ENCODE data around the gene MANEA. TPM values are rescaled to one million over a fixed set of nuclear protein-coding genes. Genes with fewer than 3 reads are reported as not detected.

Gene MANEA
- total RNA-seq, 2 donors from 2014 or later = 13.4 to 18.6 TPM

DNA sequence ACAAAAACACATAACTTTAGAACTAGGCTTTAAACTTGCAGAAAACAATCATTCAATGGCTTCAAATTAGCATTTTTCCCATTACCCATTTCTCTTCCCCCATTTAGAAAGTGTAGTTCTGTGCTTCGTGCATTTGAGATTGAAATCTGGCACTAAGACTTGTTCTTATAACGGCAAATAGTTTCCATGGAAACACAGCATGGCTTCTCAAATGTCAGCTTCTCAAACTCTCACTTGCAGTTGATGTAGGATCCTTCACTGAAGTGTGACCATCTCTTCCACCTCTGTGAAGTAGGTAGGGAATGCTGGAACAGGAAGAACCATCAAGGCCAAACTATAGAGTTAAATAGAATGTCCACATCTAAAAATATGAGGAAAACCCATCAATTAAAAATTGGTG lies 52.2 kb downstream of the MANEA start:
- ATAC-seq (replicated peaks) = no peak
- Mint-ChIP-seq H3K9me3 (peaks cover 4% of the 10 kb centered on the region), H3K36me3 (ENCODE audit: low read depth) (no peaks in the 10 kb centered on the region), H3K27ac (no peak overlapping the region), H3K4me3 (no peak overlapping the region), H3K27me3 (peaks cover 5% of the 10 kb centered on the region), H3K4me1 (no peaks in the 10 kb centered on the region)

DNA sequence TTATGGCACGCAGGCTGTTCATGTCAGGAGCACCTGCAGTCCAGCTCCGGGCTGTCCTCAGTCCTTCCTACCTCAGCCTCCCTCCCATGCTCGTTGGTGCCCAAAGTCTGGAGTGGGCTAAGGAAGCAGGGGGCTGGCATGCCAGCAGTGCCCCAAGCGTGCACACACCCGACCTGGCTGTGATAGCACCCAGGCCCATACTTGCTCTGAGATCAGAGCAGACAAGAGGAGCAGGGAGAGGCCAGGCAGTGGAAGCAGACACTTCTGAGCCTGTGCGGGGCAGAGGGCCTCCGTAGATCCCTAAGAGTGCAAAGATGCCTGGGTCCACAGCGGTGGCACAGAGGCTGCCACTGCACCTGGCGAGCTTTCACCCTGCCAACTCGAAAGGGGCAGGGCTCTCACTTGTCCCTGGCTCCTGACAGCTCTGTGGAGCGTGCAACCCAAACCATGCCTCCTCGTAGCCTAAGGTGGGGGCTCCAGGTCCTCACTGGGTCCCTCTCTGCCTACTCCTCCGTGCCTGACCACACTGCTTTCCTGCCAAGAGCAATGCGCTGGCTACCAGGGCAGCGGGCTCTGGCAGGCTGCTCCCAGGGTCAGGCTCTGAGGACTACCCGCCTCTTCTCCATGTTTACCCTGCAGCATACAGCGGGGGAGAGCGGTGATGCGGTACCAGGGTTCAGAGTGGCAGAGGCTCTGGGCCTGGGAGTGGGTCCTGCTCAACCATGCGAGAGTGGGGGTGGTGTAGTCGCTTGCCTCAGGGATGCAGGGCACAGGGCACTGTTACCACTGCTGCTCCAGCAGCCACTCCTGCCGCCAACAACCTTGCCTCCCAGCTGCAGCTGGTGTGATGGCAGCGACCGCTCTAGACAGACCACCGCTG lies 59.5 kb downstream of the MANEA start:
- Mint-ChIP-seq H3K9me3 (peaks cover 4% of the 10 kb centered on the region), H3K4me3 (no peak overlapping the region), H3K27ac (no peak overlapping the region), H3K27me3 (no peaks in the 10 kb centered on the region), H3K4me1 (no peaks in the 10 kb centered on the region), H3K36me3 (ENCODE audit: low read depth) (no peaks in the 10 kb centered on the region)
- ATAC-seq (replicated peaks) = no peak

DNA sequence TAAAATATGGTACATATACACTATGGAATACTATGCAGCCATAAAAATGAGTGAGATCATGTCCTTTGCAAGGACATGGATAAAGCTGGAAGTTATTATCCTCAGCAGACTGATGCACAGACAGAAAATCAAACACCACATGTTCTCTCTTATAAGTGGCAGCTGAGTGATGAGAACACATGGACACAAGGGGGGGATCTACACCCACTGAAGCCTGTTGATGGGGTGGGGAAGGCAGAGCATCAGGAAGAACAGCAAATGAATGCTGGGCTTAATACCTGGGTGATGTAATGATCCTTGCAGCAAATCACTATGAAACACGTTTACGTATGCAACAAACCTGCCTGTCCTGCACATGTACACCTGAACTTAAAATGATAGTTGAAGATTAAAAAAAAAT lies 71.3 kb downstream of the MANEA start:
- Mint-ChIP-seq H3K27ac (no peak overlapping the region), H3K4me3 (no peak overlapping the region), H3K9me3 (peaks cover 3% of the 10 kb centered on the region), H3K4me1 (no peaks in the 10 kb centered on the region), H3K36me3 (ENCODE audit: low read depth) (no peaks in the 10 kb centered on the region), H3K27me3 (peaks cover 9% of the 10 kb centered on the region)
- ATAC-seq (replicated peaks) = no peak

DNA sequence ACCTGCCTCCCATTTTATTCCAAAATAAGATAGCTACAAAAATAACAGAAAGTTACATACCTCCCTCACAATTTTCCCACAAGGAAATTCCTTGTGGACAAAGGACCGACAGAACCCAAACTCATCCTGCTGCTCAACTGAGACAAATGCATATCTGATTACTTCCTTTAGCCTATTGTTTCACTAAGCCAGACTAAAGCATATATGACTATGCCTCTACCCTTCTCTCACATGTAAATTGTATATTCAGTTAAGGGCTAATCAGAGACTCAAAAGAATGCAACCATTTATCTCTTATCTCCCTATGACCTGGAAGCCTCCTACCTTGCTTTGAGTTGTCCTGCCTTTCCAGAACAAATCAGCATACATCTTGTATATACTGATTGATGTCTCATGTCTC lies 72.1 kb downstream of the MANEA start:
- peaks cover 3% of the 10 kb centered on the region for H3K9me3 Mint-ChIP-seq

DNA sequence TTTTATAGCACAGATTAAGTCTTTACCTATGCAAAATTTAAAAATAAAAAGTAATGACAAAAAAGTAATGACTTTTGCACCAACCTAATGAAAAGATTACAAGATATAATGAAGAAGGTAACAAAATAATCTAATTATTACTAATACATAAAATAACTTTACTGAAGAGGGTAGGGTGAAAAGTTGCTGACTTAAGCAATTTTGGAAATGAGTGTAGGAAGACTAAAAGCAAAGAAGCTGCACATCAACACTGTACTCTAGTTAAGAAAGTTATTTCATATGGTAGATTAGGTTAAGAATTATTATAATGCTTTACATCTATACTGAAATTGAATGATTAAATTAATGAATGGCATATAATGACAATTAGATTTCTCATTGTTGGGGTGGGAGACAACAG lies 76.8 kb downstream of the MANEA start:
- H3K4me1 Mint-ChIP-seq = no peaks in the 10 kb centered on the region
- no peak overlapping the region for H3K27ac Mint-ChIP-seq
- no peak overlapping the region for H3K4me3 Mint-ChIP-seq
- no peak for ATAC-seq (replicated peaks)
- peaks cover 10% of the 10 kb centered on the region for H3K27me3 Mint-ChIP-seq
- H3K9me3 Mint-ChIP-seq = no peaks in the 10 kb centered on the region
- H3K36me3 Mint-ChIP-seq (ENCODE audit: low read depth) = no peaks in the 10 kb centered on the region

More for the DNA sequence above, 72.1 kb downstream of the MANEA start:
- ATAC-seq (replicated peaks) = no peak
- Mint-ChIP-seq H3K4me3 (no peak overlapping the region), H3K27me3 (peaks cover 4% of the 10 kb centered on the region), H3K36me3 (ENCODE audit: low read depth) (no peaks in the 10 kb centered on the region), H3K4me1 (no peaks in the 10 kb centered on the region), H3K27ac (no peak overlapping the region)

DNA sequence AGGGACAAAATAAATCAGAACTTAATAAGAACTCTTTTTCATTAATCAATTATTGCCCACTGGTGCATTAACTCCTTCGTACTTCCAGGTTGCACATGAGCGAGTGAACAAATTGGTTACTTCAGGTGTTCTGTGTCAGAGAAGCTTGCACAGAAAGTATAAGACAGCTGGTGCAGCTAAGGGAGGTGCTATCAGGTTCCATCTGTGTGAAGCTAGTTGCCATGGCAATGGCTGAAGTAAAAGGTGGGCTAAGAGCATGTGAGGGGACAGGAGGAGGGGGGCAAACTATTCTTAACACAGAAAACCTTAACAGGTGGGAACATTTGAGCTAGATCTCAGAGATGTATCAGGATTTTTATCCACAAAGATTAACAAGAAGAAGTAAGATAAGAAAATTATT lies 81.6 kb downstream of the MANEA start:
- no peaks in the 10 kb centered on the region for H3K36me3 Mint-ChIP-seq (ENCODE audit: low read depth)
- no peak for ATAC-seq (replicated peaks)
- H3K27me3 Mint-ChIP-seq = peaks cover 10% of the 10 kb centered on the region
- no peaks in the 10 kb centered on the region for H3K4me1 Mint-ChIP-seq
- no peak overlapping the region for H3K4me3 Mint-ChIP-seq
- H3K27ac Mint-ChIP-seq = no peak overlapping the region
- H3K9me3 Mint-ChIP-seq = no peaks in the 10 kb centered on the region
